ENCODE results near the gene GRK1. TPM values are rescaled to one million over a fixed set of nuclear protein-coding genes. Genes with fewer than 3 reads are reported as not detected.

Gene GRK1
- total RNA-seq, 1 donor from 2014 or later = 1.2 TPM

- Mint-ChIP-seq H3K4me1 (ENCODE audit: low read depth, unreplicated experiment) (peaks cover 2% of the 10 kb centered on the region), H3K27ac (ENCODE audit: unreplicated experiment) (no peak overlapping the region), H3K27me3 (ENCODE audit: unreplicated experiment) (peaks cover 3% of the 10 kb centered on the region), H3K4me3 (ENCODE audit: unreplicated experiment) (no peak overlapping the region), H3K9me3 (ENCODE audit: unreplicated experiment) (peaks cover 12% of the 10 kb centered on the region), H3K36me3 (ENCODE audit: unreplicated experiment) (peaks cover 34% of the 10 kb centered on the region)
- no peak for TF ChIP-seq CTCF (IDR thresholded peaks at IDR 0.05; ENCODE audit: partially characterized antibody, unreplicated experiment)
- no peak for DNase-seq
Measured at GRCh38 chr13:113636266-113636963, 30.6 kb upstream of the GRK1 start.

- H3K27ac Mint-ChIP-seq (ENCODE audit: unreplicated experiment) = no peak overlapping the region
- no peak overlapping the region for H3K4me3 Mint-ChIP-seq (ENCODE audit: unreplicated experiment)
- DNase-seq = no peak
- no peak for TF ChIP-seq CTCF (IDR thresholded peaks at IDR 0.05; ENCODE audit: partially characterized antibody, unreplicated experiment)
- peaks cover 13% of the 10 kb centered on the region for H3K9me3 Mint-ChIP-seq (ENCODE audit: unreplicated experiment)
- peaks cover 3% of the 10 kb centered on the region for H3K27me3 Mint-ChIP-seq (ENCODE audit: unreplicated experiment)
- peaks cover 42% of the 10 kb centered on the region for H3K36me3 Mint-ChIP-seq (ENCODE audit: unreplicated experiment)
- peaks cover 2% of the 10 kb centered on the region for H3K4me1 Mint-ChIP-seq (ENCODE audit: low read depth, unreplicated experiment)
Measured at GRCh38 chr13:113637262-113638160, 29.5 kb upstream of the GRK1 start.

GRCh38 chr13:113638173-113638746, 28.8 kb upstream of the GRK1 start:
- H3K27ac Mint-ChIP-seq (ENCODE audit: unreplicated experiment) = no peak overlapping the region
- no peak for DNase-seq
- peaks cover 45% of the 10 kb centered on the region for H3K36me3 Mint-ChIP-seq (ENCODE audit: unreplicated experiment)
- H3K4me3 Mint-ChIP-seq (ENCODE audit: unreplicated experiment) = no peak overlapping the region
- no peaks in the 10 kb centered on the region for H3K4me1 Mint-ChIP-seq (ENCODE audit: low read depth, unreplicated experiment)
- no peak for TF ChIP-seq CTCF (IDR thresholded peaks at IDR 0.05; ENCODE audit: partially characterized antibody, unreplicated experiment)
- H3K27me3 Mint-ChIP-seq (ENCODE audit: unreplicated experiment) = peaks cover 3% of the 10 kb centered on the region
- peaks cover 13% of the 10 kb centered on the region for H3K9me3 Mint-ChIP-seq (ENCODE audit: unreplicated experiment)

GRCh38 chr13:113638806-113639205, 28.2 kb upstream of the GRK1 start:
- peaks cover 3% of the 10 kb centered on the region for H3K27me3 Mint-ChIP-seq (ENCODE audit: unreplicated experiment)
- no peak for DNase-seq
- H3K36me3 Mint-ChIP-seq (ENCODE audit: unreplicated experiment) = peaks cover 45% of the 10 kb centered on the region
- H3K27ac Mint-ChIP-seq (ENCODE audit: unreplicated experiment) = no peak overlapping the region
- peaks cover 13% of the 10 kb centered on the region for H3K9me3 Mint-ChIP-seq (ENCODE audit: unreplicated experiment)
- H3K4me3 Mint-ChIP-seq (ENCODE audit: unreplicated experiment) = no peak overlapping the region
- TF ChIP-seq CTCF (IDR thresholded peaks at IDR 0.05; ENCODE audit: partially characterized antibody, unreplicated experiment) = no peak
- H3K4me1 Mint-ChIP-seq (ENCODE audit: low read depth, unreplicated experiment) = no peaks in the 10 kb centered on the region

Measured in glutamatergic neuron (in vitro differentiated cells).